H9 (cell line): Measurements from ENCODE around the gene XIRP2. TPM values are rescaled to one million over a fixed set of nuclear protein-coding genes. Genes with fewer than 3 reads are reported as not detected.

Source experiments
- DNase-seq: peaks from one replicate; pipeline ENCODE4 v3.0.0-alpha.2; 2017
- H2AFZ ChIP-seq: one replicate; pipeline ENCODE4 v1.6.1; 2013; ENCODE audit warnings: mild to moderate bottlenecking, low read length, control low read depth, moderate library complexity
- H2AK5ac ChIP-seq: 2 replicates; pipeline ENCODE4 v1.6.1; 2013; ENCODE audit warnings: low read length, control low read depth, mixed read lengths; ENCODE audit not compliant: insufficient read length
- H2BK120ac ChIP-seq: one replicate; pipeline ENCODE4 v1.6.1; 2013; ENCODE audit warnings: low read depth, mild to moderate bottlenecking, low read length, control low read depth, inconsistent platforms; ENCODE audit not compliant: poor library complexity, severe bottlenecking
- H2BK12ac ChIP-seq: 2 replicates; pipeline ENCODE4 v1.6.1; 2013; ENCODE audit warnings: low read length, control low read depth, mixed read lengths, low read depth; ENCODE audit not compliant: insufficient read length
- H2BK15ac ChIP-seq: 2 replicates; pipeline ENCODE4 v1.6.1; 2013; ENCODE audit warnings: low read depth, low read length, control low read depth
- H2BK20ac ChIP-seq: one replicate; pipeline ENCODE4 v1.6.1; 2013; ENCODE audit warnings: low read depth, mild to moderate bottlenecking, low read length, control low read depth, inconsistent platforms; ENCODE audit not compliant: poor library complexity, severe bottlenecking
- H2BK5ac ChIP-seq: 2 replicates; pipeline ENCODE4 v1.6.1; 2013; ENCODE audit warnings: low read length, control low read depth, mixed read lengths; ENCODE audit not compliant: insufficient read length
- H3K14ac ChIP-seq: 2 replicates; pipeline ENCODE4 v1.6.1; 2013; ENCODE audit warnings: low read length, control low read depth; ENCODE audit not compliant: insufficient read depth
- H3K18ac ChIP-seq: 2 replicates; pipeline ENCODE4 v1.6.1; 2013; ENCODE audit warnings: low read depth, mild to moderate bottlenecking, mixed read lengths, low read length, control low read depth; ENCODE audit not compliant: insufficient read length
- H3K23ac ChIP-seq: 2 replicates; pipeline ENCODE4 v1.6.1; 2013; ENCODE audit warnings: low read length, control low read depth, mixed read lengths, low read depth; ENCODE audit not compliant: insufficient read length
- H3K23me2 ChIP-seq: 2 replicates; pipeline ENCODE4 v1.6.1; 2013; ENCODE audit warnings: low read depth, mild to moderate bottlenecking, mixed read lengths, low read length, control low read depth; ENCODE audit not compliant: insufficient read length, poor library complexity, severe bottlenecking
- H3K27ac ChIP-seq: 2 replicates; pipeline ENCODE4 v1.5.1; 2013; ENCODE audit warnings: low read length, control low read depth, mixed read lengths, low read depth; ENCODE audit not compliant: insufficient read length
- H3K27me3 ChIP-seq: 2 replicates; pipeline ENCODE4 v1.6.1; 2013; ENCODE audit warnings: low read length, control low read depth, inconsistent platforms; ENCODE audit not compliant: insufficient read depth
- H3K4ac ChIP-seq: 2 replicates; pipeline ENCODE4 v1.6.1; 2013; ENCODE audit warnings: low read depth, mild to moderate bottlenecking, control low read depth, inconsistent platforms, low read length, moderate library complexity
- H3K4me1 ChIP-seq: 2 replicates; pipeline ENCODE4 v1.6.1; 2013; ENCODE audit warnings: low read length, control low read depth, inconsistent platforms; ENCODE audit not compliant: insufficient read depth
- H3K4me2 ChIP-seq: 2 replicates; pipeline ENCODE4 v1.6.1; 2013; ENCODE audit warnings: low read length, control low read depth, mixed read lengths; ENCODE audit not compliant: insufficient read length, insufficient read depth
- H3K56ac ChIP-seq: 2 replicates; pipeline ENCODE4 v1.6.1; 2013; ENCODE audit warnings: low read depth, mild to moderate bottlenecking, mixed read lengths, low read length, control low read depth; ENCODE audit not compliant: insufficient read length
- H3K79me1 ChIP-seq: 2 replicates; pipeline ENCODE4 v1.6.1; 2013; ENCODE audit warnings: low read depth, mild to moderate bottlenecking, moderate library complexity, low read length, control low read depth, inconsistent platforms; ENCODE audit not compliant: insufficient read depth, poor library complexity, severe bottlenecking
- H3K79me2 ChIP-seq: 2 replicates; pipeline ENCODE4 v1.6.1; 2013; ENCODE audit warnings: low read length, control low read depth, inconsistent platforms; ENCODE audit not compliant: insufficient read depth
- H3K9ac ChIP-seq: 2 replicates; pipeline ENCODE4 v1.6.1; 2013; ENCODE audit warnings: low read length, control low read depth, mixed read lengths; ENCODE audit not compliant: insufficient read length; ENCODE audit errors: extremely low read depth
- H3K9me3 ChIP-seq: one replicate; pipeline ENCODE4 v1.6.1; 2013; ENCODE audit warnings: low read depth, low read length, inconsistent platforms; ENCODE audit not compliant: control insufficient read depth
- H3T11ph ChIP-seq: one replicate; pipeline ENCODE4 v1.6.1; 2013; ENCODE audit warnings: mild to moderate bottlenecking, low read length, control low read depth, inconsistent platforms
- H4K20me1 ChIP-seq: one replicate; pipeline ENCODE4 v1.6.1; 2013; ENCODE audit not compliant: control insufficient read depth, insufficient read length, insufficient read depth
- H4K5ac ChIP-seq: 2 replicates; pipeline ENCODE4 v1.6.1; 2013; ENCODE audit warnings: low read depth, mild to moderate bottlenecking, mixed read lengths, low read length, control low read depth; ENCODE audit not compliant: insufficient read length
- H4K8ac ChIP-seq: replicated peaks from 2 replicates; pipeline ENCODE4 v1.6.1; 2013; ENCODE audit warnings: low read length, control low read depth, mixed read lengths, low read depth; ENCODE audit not compliant: insufficient read length
- H4K91ac ChIP-seq: 2 replicates; pipeline ENCODE4 v1.6.1; 2013; ENCODE audit warnings: low read depth, mild to moderate bottlenecking, moderate library complexity, mixed read lengths, low read length, control low read depth; ENCODE audit not compliant: insufficient read length
- H3K27ac Mint-ChIP-seq, 3 experiments: 2 replicates in 2 of 3; 3 replicates in 1 of 3; pipeline ENCODE4 v1.8.0; 2020 to 2021; ENCODE audit warnings: mixed read lengths in 3 of 3, mild to moderate bottlenecking in 1 of 3, moderate library complexity in 1 of 3
- H3K27me3 Mint-ChIP-seq: 2 replicates; pipeline ENCODE4 v1.8.0; 2021; ENCODE audit warnings: low read depth, mild to moderate bottlenecking, moderate library complexity, mixed read lengths
- H3K36me3 Mint-ChIP-seq, 3 experiments: 2 replicates in 2 of 3; 3 replicates in 1 of 3; pipeline ENCODE4 v1.8.0; 2020 to 2021; ENCODE audit warnings: low read depth in 3 of 3, mixed read lengths in 3 of 3; ENCODE audit not compliant: insufficient read depth in 1 of 3
- H3K4me1 Mint-ChIP-seq, 2 experiments: 2 replicates each; pipeline ENCODE4 v1.8.0; 2020; ENCODE audit warnings: mixed read lengths in 2 of 2
- H3K4me3 Mint-ChIP-seq, 2 experiments: 2 replicates in 1 of 2; 3 replicates in 1 of 2; pipeline ENCODE4 v1.8.0; 2020 to 2021; ENCODE audit warnings: mild to moderate bottlenecking in 2 of 2, mixed read lengths in 2 of 2, moderate library complexity in 1 of 2
- H3K9me3 Mint-ChIP-seq, 2 experiments: 2 replicates in 1 of 2; 3 replicates in 1 of 2; pipeline ENCODE4 v1.8.0; 2020; ENCODE audit warnings: mild to moderate bottlenecking in 2 of 2, mixed read lengths in 2 of 2, moderate library complexity in 1 of 2
- WGBS: extraction: QIAGEN DNeasy Blood & Tissue Kit; methylation state at CpG from one replicate; pipeline ENCODE4 v1.1.7; 2013; ENCODE audit warnings: missing lambda C conversion rate, low lambda C conversion rate, mixed read lengths; ENCODE audit not compliant: insufficient read length; ENCODE audit errors: extremely low coverage; 5-methylcytosine and 5-hydroxymethylcytosine counted together
- total RNA-seq: library from RNA; stranded (reverse); gene quantifications from 2 replicates; pipeline ENCODE4 v1.2.1, GENCODE V29; 2021
- TF ChIP-seq, protein P1 (sequence below): fragments of 200-600 bp; sonication (generic); conservative IDR thresholded peaks from 3 replicates; pipeline ENCODE4 v1.8.0; 2021; ENCODE audit warnings: antibody characterized with exemption, mild to moderate bottlenecking

The XIRP2 gene
- total RNA-seq, 1 experiment from 2014 or later = 0.07 TPM

GRCh38 chr2:167279810-167280209 is 391.5 kb downstream of the XIRP2 start:
- Histone ChIP-seq H2BK120ac (no peak overlapping the region), H3K79me2 (no peaks in the 10 kb centered on the region), H3K79me1 (no peaks in the 10 kb centered on the region), H3K4ac (no peak overlapping the region), H3K27me3 (no peaks in the 10 kb centered on the region), H2AFZ (no peak overlapping the region), H2BK15ac (no peak overlapping the region), H4K5ac (no peak overlapping the region), H3K9me3 (no peaks in the 10 kb centered on the region), H2BK5ac (no peak overlapping the region), H3K4me2 (no peak overlapping the region), H4K91ac (no peak overlapping the region), H3K56ac (no peak overlapping the region), H2AK5ac (no peak overlapping the region), H3K18ac (no peak overlapping the region), H3K23me2 (no peaks in the 10 kb centered on the region), H4K20me1 (no peaks in the 10 kb centered on the region), H3T11ph (no peak overlapping the region), H3K14ac (no peak overlapping the region), H4K8ac (no peak overlapping the region), H2BK12ac (no peak overlapping the region), H3K27ac (no peak overlapping the region), H3K9ac (no peak overlapping the region), H3K23ac (no peak overlapping the region), H3K4me1 (peaks cover 6% of the 10 kb centered on the region; the same call in 1 of the 2 replicates), H2BK20ac (no peak overlapping the region)
- Mint-ChIP-seq H3K4me3 (no peak overlapping the region), H3K27ac (peak overlapping the region in 2 of 3 experiments; percentile 21 to 53; a peak in 2 of 7 replicates), H3K9me3 (peaks cover 4 to 11% of the 10 kb centered on the region in 2 experiments), H3K4me1 (peaks cover 9 to 19% of the 10 kb centered on the region in 2 experiments), H3K27me3 (no peaks in the 10 kb centered on the region), H3K36me3 (peaks cover 4 to 19% (median 14%) of the 10 kb centered on the region in 3 experiments; a peak in 6 of 7 replicates)
- WGBS = no CpG with 5 or more reads among the region's 5 CpGs
- TF ChIP-seq, protein P1, sequence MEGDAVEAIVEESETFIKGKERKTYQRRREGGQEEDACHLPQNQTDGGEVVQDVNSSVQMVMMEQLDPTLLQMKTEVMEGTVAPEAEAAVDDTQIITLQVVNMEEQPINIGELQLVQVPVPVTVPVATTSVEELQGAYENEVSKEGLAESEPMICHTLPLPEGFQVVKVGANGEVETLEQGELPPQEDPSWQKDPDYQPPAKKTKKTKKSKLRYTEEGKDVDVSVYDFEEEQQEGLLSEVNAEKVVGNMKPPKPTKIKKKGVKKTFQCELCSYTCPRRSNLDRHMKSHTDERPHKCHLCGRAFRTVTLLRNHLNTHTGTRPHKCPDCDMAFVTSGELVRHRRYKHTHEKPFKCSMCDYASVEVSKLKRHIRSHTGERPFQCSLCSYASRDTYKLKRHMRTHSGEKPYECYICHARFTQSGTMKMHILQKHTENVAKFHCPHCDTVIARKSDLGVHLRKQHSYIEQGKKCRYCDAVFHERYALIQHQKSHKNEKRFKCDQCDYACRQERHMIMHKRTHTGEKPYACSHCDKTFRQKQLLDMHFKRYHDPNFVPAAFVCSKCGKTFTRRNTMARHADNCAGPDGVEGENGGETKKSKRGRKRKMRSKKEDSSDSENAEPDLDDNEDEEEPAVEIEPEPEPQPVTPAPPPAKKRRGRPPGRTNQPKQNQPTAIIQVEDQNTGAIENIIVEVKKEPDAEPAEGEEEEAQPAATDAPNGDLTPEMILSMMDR = no peak
- no peak for DNase-seq
